ENCODE data around the gene PET117.
"Not testable (repeated sequence)": the region's sequence is repeated elsewhere in the genome, so short reads cannot be mapped to it uniquely, and the experiment has no call there.

- TF ChIP-seq CTCF, POLR2A (IDR thresholded peaks at IDR 0.05): not testable (repeated sequence)
Measured at GRCh38 chr20:18088298-18088697, 49.4 kb upstream of the PET117 start.
